IMR-90 (cell line): ENCODE results near the gene BRIP1. TPM values are rescaled to one million over a fixed set of nuclear protein-coding genes. Genes with fewer than 3 reads are reported as not detected.

Source experiments
- ATAC-seq: fragments of 200-7000 bp; cut with Tn5 transposase; 2 replicates; pipeline ENCODE4 v1.9.1; 2020; ENCODE audit warnings: low read depth, mild to moderate bottlenecking, moderate library complexity
- BruUV-seq: library from RNA; stranded (reverse); fragments of 400-500 nt; replicated peaks from 2 replicates; lab custom pipeline; 2021; lab: Mats Ljungman, UMichigan
- CTCF ChIA-PET: fragments of 300-600 bp; formaldehyde crosslinking; extraction: SDS; loops from one replicate; lab custom pipeline; 2021; ENCODE audit warnings: antibody characterized with exemption; lab: Yijun Ruan, JAX
- POLR2A ChIA-PET: fragments of 300-600 bp; sonication (Branson Sonifier 250); formaldehyde crosslinking; loops from one replicate; lab custom pipeline; 2022; ENCODE audit warnings: antibody characterized with exemption; ENCODE audit not compliant: unreplicated experiment; lab: Charles Lee
- DNase-seq: peaks from one replicate; pipeline ENCODE4 v3.0.0; 2013
- H2AFZ ChIP-seq: replicated peaks from 2 replicates; pipeline ENCODE3; 2013; ENCODE audit warnings: low read length, mild to moderate bottlenecking; ENCODE audit not compliant: poor library complexity
- H2AK5ac ChIP-seq: 2 replicates; pipeline ENCODE4 v1.6.1; 2013; ENCODE audit warnings: low read depth, low read length, inconsistent platforms
- H2AK9ac ChIP-seq: replicated peaks from 2 replicates; pipeline ENCODE3; 2013; ENCODE audit warnings: mild to moderate bottlenecking, low read depth, low read length, moderate library complexity; ENCODE audit not compliant: poor library complexity
- H2BK120ac ChIP-seq: 2 replicates; pipeline ENCODE4 v1.6.1; 2013; ENCODE audit warnings: low read depth, low read length, inconsistent platforms
- H2BK15ac ChIP-seq: 3 replicates; pipeline ENCODE4 v1.6.1; 2013; ENCODE audit warnings: low read depth, low read length, inconsistent platforms
- H2BK20ac ChIP-seq: 2 replicates; pipeline ENCODE4 v1.6.1; 2013; ENCODE audit warnings: low read depth, mild to moderate bottlenecking, inconsistent platforms, low read length, moderate library complexity
- H2BK5ac ChIP-seq: 2 replicates; pipeline ENCODE4 v1.6.1; 2013; ENCODE audit warnings: mild to moderate bottlenecking, low read depth, low read length, inconsistent platforms; ENCODE audit not compliant: poor library complexity, severe bottlenecking
- H3K14ac ChIP-seq: replicated peaks from 2 replicates; pipeline ENCODE4 v1.6.1; 2013; ENCODE audit warnings: low read depth, low read length, inconsistent platforms
- H3K18ac ChIP-seq: 2 replicates; pipeline ENCODE4 v1.6.1; 2013; ENCODE audit warnings: low read depth, low read length, control low read depth
- H3K23ac ChIP-seq: 2 replicates; pipeline ENCODE4 v1.6.1; 2013; ENCODE audit warnings: low read depth, low read length, inconsistent platforms
- H3K27ac ChIP-seq: 2 replicates; pipeline ENCODE4 v1.5.1; 2013; ENCODE audit warnings: mild to moderate bottlenecking, control low read depth, low read length; ENCODE audit not compliant: insufficient read depth
- H3K27me3 ChIP-seq: 2 replicates; pipeline ENCODE4 v1.6.1; 2013; ENCODE audit warnings: low read length; ENCODE audit not compliant: control insufficient read depth, insufficient read depth
- H3K36me3 ChIP-seq: 2 replicates; pipeline ENCODE4 v1.6.1; 2013; ENCODE audit warnings: low read length, mixed read lengths; ENCODE audit not compliant: control insufficient read depth, insufficient read depth
- H3K4ac ChIP-seq: 2 replicates; pipeline ENCODE4 v1.6.1; 2013; ENCODE audit warnings: low read depth, low read length, inconsistent platforms
- H3K4me1 ChIP-seq: 2 replicates; pipeline ENCODE4 v1.6.1; 2013; ENCODE audit warnings: low read length, mixed read lengths; ENCODE audit not compliant: control insufficient read depth, insufficient read depth
- H3K4me2 ChIP-seq: 2 replicates; pipeline ENCODE4 v1.6.1; 2013; ENCODE audit warnings: low read depth, mild to moderate bottlenecking, control low read depth, low read length, moderate library complexity
- H3K4me3 ChIP-seq: 2 replicates; pipeline ENCODE4 v1.5.1; 2013; ENCODE audit warnings: low read depth, mild to moderate bottlenecking, control low read depth, low read length, moderate library complexity; ENCODE audit not compliant: insufficient read depth
- H3K56ac ChIP-seq: 2 replicates; pipeline ENCODE4 v1.6.1; 2013; ENCODE audit warnings: low read length, inconsistent platforms; ENCODE audit not compliant: insufficient read depth; ENCODE audit errors: extremely low read depth
- H3K79me1 ChIP-seq, 2 experiments: 2 replicates each; pipeline ENCODE4 v1.6.1; 2013; ENCODE audit warnings: low read length in 2 of 2, inconsistent platforms in 1 of 2, low read depth in 1 of 2
- H3K9ac ChIP-seq: 2 replicates; pipeline ENCODE4 v1.6.1; 2013; ENCODE audit warnings: low read depth, low read length, control low read depth
- H3K9me1 ChIP-seq: 2 replicates; pipeline ENCODE4 v1.6.1; 2013; ENCODE audit warnings: low read length, inconsistent platforms; ENCODE audit not compliant: insufficient read depth
- H3K9me3 ChIP-seq: 2 replicates; pipeline ENCODE4 v1.6.1; 2013; ENCODE audit warnings: low read length; ENCODE audit not compliant: control insufficient read depth, insufficient read depth
- H4K20me1 ChIP-seq: 2 replicates; pipeline ENCODE4 v1.6.1; 2013; ENCODE audit warnings: low read length, inconsistent platforms; ENCODE audit not compliant: insufficient read depth
- H4K5ac ChIP-seq: 2 replicates; pipeline ENCODE4 v1.6.1; 2013; ENCODE audit warnings: mild to moderate bottlenecking, low read depth, low read length, control low read depth
- H4K8ac ChIP-seq, 2 experiments: 2 replicates each; pipeline ENCODE4 v1.6.1; 2013; ENCODE audit warnings: low read depth in 2 of 2, low read length in 2 of 2, control low read depth in 1 of 2, inconsistent platforms in 1 of 2
- H4K91ac ChIP-seq: 2 replicates; pipeline ENCODE4 v1.6.1; 2013; ENCODE audit warnings: low read depth, low read length, inconsistent platforms; ENCODE audit not compliant: insufficient read depth
- BHLHE40 ChIP-seq: fragments of 150-350 bp; IDR thresholded peaks from 2 replicates; pipeline ENCODE4 v1.6.1; 2016; ENCODE audit warnings: mild to moderate bottlenecking, low read depth, low read length
- FOS ChIP-seq: fragments of 150-350 bp; IDR thresholded peaks from 2 replicates; pipeline ENCODE4 v1.6.1; 2016; ENCODE audit warnings: low read depth, low read length
- MAZ ChIP-seq: IDR thresholded peaks from 2 replicates; pipeline ENCODE4 v1.6.1; 2012; ENCODE audit warnings: low read depth, mild to moderate bottlenecking, low read length, improper control_type of control experiment, moderate library complexity, borderline replicate concordance
- MXI1 ChIP-seq: IDR thresholded peaks from 2 replicates; pipeline ENCODE4 v1.6.1; 2012; ENCODE audit warnings: low read depth, mild to moderate bottlenecking, low read length, moderate library complexity, borderline replicate concordance
- NFE2L2 ChIP-seq: fragments of 150-350 bp; IDR thresholded peaks from 2 replicates; pipeline ENCODE4 v1.6.1; 2016; ENCODE audit warnings: low read depth, mild to moderate bottlenecking, low read length
- POLR2A ChIP-seq: IDR thresholded peaks from 2 replicates; pipeline ENCODE4 v1.6.1; 2012; ENCODE audit warnings: mild to moderate bottlenecking, low read depth, low read length
- RAD21 ChIP-seq: IDR thresholded peaks from 2 replicates; pipeline ENCODE4 v1.6.1; 2012; ENCODE audit warnings: low read length, improper control_type of control experiment
- RCOR1 ChIP-seq: IDR thresholded peaks from 2 replicates; pipeline ENCODE4 v1.6.1; 2012; ENCODE audit warnings: mild to moderate bottlenecking, low read length, improper control_type of control experiment; ENCODE audit not compliant: insufficient replicate concordance
- RFX5 ChIP-seq: IDR thresholded peaks from 2 replicates; pipeline ENCODE4 v1.8.0; 2012; ENCODE audit warnings: low read depth, mild to moderate bottlenecking, low read length, moderate library complexity
- SMC3 ChIP-seq: fragments of 150-350 bp; IDR thresholded peaks from 2 replicates; pipeline ENCODE4 v1.6.1; 2016; ENCODE audit warnings: low read depth, mild to moderate bottlenecking, antibody characterized with exemption, low read length, moderate library complexity
- WGBS, 2 experiments: methylation state at CpG; one replicate each; pipeline versions ENCODE4 v1.1.5 to v1.1.7; 2013; ENCODE audit warnings: missing lambda C conversion rate in 2 of 2; ENCODE audit not compliant: insufficient read length in 1 of 2; ENCODE audit errors: extremely low coverage in 2 of 2; 5-methylcytosine and 5-hydroxymethylcytosine counted together
- dilution Hi-C: fragments of 300-500 bp; cut with HindIII; formaldehyde crosslinking; loops from one replicate; pipeline ENCODE4 v1.14.3; 2018; ENCODE audit warnings: low sequenced_read_pairs; ENCODE audit not compliant: unreplicated experiment
- in situ Hi-C: fragments of 300-500 bp; cut with MboI; formaldehyde crosslinking; loops from 3 replicates; pipeline ENCODE4 v1.14.3; 2019; ENCODE audit warnings: low sequenced_read_pairs, inconsistent platforms, mixed read lengths
- intact Hi-C: fragments of 100-400 bp; cut with micrococcal nuclease; formaldehyde crosslinking; loops from 2 replicates; pipeline ENCODE4 v1.10.0; 2022
- polyA plus RNA-seq, 3 experiments: library from polyadenylated mRNA; depleted of rRNA; stranded (reverse); fragments of >200 nt; gene quantifications; 2 replicates each; pipeline ENCODE4 v1.2.3, GENCODE V29; 2012; ENCODE audit warnings: low replicate concordance in 1 of 3
- total RNA-seq: library from RNA; depleted of rRNA; stranded (reverse); fragments of >200 nt; gene quantifications from 2 replicates; pipeline ENCODE4 v1.2.3, GENCODE V29; 2012
- TF ChIP-seq, protein P1 (sequence below): fragments of 150-350 bp; IDR thresholded peaks from 2 replicates; pipeline ENCODE4 v1.6.1; 2016; ENCODE audit warnings: low read depth, mild to moderate bottlenecking, low read length, moderate library complexity, borderline replicate concordance
- TF ChIP-seq, protein P2 (sequence below): fragments of 150-350 bp; IDR thresholded peaks from 2 replicates; pipeline ENCODE4 v1.6.1; 2017; ENCODE audit warnings: mild to moderate bottlenecking, antibody characterized with exemption, low read length, low read depth
- TF ChIP-seq, protein P3 (sequence below): conservative IDR thresholded peaks from 2 replicates; pipeline ENCODE4 v1.5.1; 2012; ENCODE audit warnings: mild to moderate bottlenecking, low read depth, low read length, improper control_type of control experiment

Gene BRIP1
- total and polyA plus RNA-seq, 2 of the 4 experiments (the other 2 are of a cell fraction), result 6.1 to 19.7 TPM

DNA sequence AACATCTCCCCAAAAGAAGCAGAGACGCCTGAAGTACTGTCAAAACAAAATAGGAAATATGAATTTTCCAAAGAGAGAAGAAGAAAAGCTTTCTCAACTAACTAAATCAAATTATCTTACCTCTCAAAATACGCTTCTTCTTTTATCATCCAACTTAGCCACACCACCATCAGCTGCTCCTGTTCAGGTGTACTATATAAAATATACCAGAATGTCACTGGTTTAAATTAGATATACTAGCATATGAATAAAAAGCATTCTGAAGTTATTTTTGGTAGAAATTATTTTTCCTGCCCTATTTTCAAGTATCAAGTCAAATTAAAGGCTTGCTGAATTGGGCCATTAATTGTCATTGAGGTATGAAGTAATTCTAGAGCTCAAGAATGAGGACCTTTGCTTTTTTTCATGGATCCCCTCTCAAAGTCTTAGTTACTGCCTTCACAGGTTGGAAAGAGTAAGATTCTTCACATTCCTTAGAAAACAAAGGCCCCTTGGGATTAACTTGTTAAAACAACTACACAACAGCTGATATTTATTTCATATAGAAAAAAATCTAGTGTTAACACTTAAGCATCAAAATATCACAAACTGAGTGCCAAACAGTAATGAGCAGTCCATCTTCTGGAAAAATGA is 34.3 kb upstream of the BRIP1 start:
- no peak overlapping the region for H4K8ac ChIP-seq
- DNase-seq (no peak), ATAC-seq (no peak)
- no peak overlapping the region for H3K27ac ChIP-seq
- WGBS, 2 experiments, result 100% methylated on average over 1 of the region's 2 CpGs; no CpG with 5 or more reads in 1 of the 2 experiments
- 0 out of 2 replicates have a peak, but pooled peaks cover 3% of the 10 kb centered on the region for H3K9me1 ChIP-seq
- no peak overlapping the region for H4K91ac ChIP-seq
- no peak overlapping the region for H3K14ac ChIP-seq
- BruUV-seq, result no TSS peak
- dilution Hi-C loops, result no loop called here
- H3K4me3 ChIP-seq, result no peak overlapping the region
- no peak overlapping the region for H3K56ac ChIP-seq
- H2BK120ac ChIP-seq, result no peak overlapping the region
- intact Hi-C loops, result no loop called here
- peaks cover 9% of the 10 kb centered on the region; the same call in 1 of the 2 replicates for H3K36me3 ChIP-seq
- no peaks in the 10 kb centered on the region for H3K4me1 ChIP-seq
- no peak overlapping the region for H2BK15ac ChIP-seq
- no peaks in the 10 kb centered on the region for H3K79me1 ChIP-seq
- ChIA-PET CTCF (interaction anchor here (0.9 kb wide), 1 partner anchor 30 kb away, joined by 5 read pairs; no protein-coding TSS in a partner anchor), POLR2A (no interaction called here)
- H3K18ac ChIP-seq, result no peak overlapping the region
- H2AK5ac ChIP-seq, result no peak overlapping the region
- in situ Hi-C loops, result no loop called here
- H4K5ac ChIP-seq, result no peak overlapping the region
- no peaks in the 10 kb centered on the region for H3K9me3 ChIP-seq
- no peak overlapping the region for H2AK9ac ChIP-seq
- no peaks in the 10 kb centered on the region for H3K27me3 ChIP-seq
- H3K9ac ChIP-seq, result no peak overlapping the region
- TF ChIP-seq, protein P1, sequence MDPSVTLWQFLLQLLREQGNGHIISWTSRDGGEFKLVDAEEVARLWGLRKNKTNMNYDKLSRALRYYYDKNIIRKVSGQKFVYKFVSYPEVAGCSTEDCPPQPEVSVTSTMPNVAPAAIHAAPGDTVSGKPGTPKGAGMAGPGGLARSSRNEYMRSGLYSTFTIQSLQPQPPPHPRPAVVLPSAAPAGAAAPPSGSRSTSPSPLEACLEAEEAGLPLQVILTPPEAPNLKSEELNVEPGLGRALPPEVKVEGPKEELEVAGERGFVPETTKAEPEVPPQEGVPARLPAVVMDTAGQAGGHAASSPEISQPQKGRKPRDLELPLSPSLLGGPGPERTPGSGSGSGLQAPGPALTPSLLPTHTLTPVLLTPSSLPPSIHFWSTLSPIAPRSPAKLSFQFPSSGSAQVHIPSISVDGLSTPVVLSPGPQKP, result no peak
- TF ChIP-seq BHLHE40, result no peak
- no peak for TF ChIP-seq SMC3
- no peak for TF ChIP-seq FOS
- TF ChIP-seq NFE2L2, result no peak
- no peak for TF ChIP-seq RFX5
- TF ChIP-seq, protein P2, sequence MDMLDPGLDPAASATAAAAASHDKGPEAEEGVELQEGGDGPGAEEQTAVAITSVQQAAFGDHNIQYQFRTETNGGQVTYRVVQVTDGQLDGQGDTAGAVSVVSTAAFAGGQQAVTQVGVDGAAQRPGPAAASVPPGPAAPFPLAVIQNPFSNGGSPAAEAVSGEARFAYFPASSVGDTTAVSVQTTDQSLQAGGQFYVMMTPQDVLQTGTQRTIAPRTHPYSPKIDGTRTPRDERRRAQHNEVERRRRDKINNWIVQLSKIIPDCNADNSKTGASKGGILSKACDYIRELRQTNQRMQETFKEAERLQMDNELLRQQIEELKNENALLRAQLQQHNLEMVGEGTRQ, result no peak
- TF ChIP-seq, protein P3, sequence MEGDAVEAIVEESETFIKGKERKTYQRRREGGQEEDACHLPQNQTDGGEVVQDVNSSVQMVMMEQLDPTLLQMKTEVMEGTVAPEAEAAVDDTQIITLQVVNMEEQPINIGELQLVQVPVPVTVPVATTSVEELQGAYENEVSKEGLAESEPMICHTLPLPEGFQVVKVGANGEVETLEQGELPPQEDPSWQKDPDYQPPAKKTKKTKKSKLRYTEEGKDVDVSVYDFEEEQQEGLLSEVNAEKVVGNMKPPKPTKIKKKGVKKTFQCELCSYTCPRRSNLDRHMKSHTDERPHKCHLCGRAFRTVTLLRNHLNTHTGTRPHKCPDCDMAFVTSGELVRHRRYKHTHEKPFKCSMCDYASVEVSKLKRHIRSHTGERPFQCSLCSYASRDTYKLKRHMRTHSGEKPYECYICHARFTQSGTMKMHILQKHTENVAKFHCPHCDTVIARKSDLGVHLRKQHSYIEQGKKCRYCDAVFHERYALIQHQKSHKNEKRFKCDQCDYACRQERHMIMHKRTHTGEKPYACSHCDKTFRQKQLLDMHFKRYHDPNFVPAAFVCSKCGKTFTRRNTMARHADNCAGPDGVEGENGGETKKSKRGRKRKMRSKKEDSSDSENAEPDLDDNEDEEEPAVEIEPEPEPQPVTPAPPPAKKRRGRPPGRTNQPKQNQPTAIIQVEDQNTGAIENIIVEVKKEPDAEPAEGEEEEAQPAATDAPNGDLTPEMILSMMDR, result no peak
- TF ChIP-seq RAD21, result no peak
- TF ChIP-seq POLR2A, result no peak
- no peak for TF ChIP-seq RCOR1
- no peak for TF ChIP-seq MXI1
- TF ChIP-seq MAZ, result no peak
- no peak overlapping the region for H2BK20ac ChIP-seq
- no peak overlapping the region for H2AFZ ChIP-seq
- no peak overlapping the region for H3K4me2 ChIP-seq
- H3K23ac ChIP-seq, result no peak overlapping the region
- H3K4ac ChIP-seq, result no peak overlapping the region
- no peak overlapping the region for H2BK5ac ChIP-seq
- H4K20me1 ChIP-seq, result no peaks in the 10 kb centered on the region
